Measurements from ENCODE around the gene TMEM41A.

GRCh38 chr3:185448107-185448506 is 50.7 kb downstream of the TMEM41A start:
- TF ChIP-seq, protein P1, sequence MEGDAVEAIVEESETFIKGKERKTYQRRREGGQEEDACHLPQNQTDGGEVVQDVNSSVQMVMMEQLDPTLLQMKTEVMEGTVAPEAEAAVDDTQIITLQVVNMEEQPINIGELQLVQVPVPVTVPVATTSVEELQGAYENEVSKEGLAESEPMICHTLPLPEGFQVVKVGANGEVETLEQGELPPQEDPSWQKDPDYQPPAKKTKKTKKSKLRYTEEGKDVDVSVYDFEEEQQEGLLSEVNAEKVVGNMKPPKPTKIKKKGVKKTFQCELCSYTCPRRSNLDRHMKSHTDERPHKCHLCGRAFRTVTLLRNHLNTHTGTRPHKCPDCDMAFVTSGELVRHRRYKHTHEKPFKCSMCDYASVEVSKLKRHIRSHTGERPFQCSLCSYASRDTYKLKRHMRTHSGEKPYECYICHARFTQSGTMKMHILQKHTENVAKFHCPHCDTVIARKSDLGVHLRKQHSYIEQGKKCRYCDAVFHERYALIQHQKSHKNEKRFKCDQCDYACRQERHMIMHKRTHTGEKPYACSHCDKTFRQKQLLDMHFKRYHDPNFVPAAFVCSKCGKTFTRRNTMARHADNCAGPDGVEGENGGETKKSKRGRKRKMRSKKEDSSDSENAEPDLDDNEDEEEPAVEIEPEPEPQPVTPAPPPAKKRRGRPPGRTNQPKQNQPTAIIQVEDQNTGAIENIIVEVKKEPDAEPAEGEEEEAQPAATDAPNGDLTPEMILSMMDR (IDR thresholded peaks at IDR 0.05) = no peak
- no peak for TF ChIP-seq EZH2 (IDR thresholded peaks at IDR 0.05; ENCODE audit: borderline replicate concordance, insufficient read depth, low read depth, low read length, poor library complexity, severe bottlenecking)

All from B cell (primary cell).